Measurements from ENCODE around the gene RHBDL1. TPM values are rescaled to one million over a fixed set of nuclear protein-coding genes. Genes with fewer than 3 reads are reported as not detected.

Gene RHBDL1
- total RNA-seq, 1 donor from 2014 or later, result 3.0 TPM

DNA sequence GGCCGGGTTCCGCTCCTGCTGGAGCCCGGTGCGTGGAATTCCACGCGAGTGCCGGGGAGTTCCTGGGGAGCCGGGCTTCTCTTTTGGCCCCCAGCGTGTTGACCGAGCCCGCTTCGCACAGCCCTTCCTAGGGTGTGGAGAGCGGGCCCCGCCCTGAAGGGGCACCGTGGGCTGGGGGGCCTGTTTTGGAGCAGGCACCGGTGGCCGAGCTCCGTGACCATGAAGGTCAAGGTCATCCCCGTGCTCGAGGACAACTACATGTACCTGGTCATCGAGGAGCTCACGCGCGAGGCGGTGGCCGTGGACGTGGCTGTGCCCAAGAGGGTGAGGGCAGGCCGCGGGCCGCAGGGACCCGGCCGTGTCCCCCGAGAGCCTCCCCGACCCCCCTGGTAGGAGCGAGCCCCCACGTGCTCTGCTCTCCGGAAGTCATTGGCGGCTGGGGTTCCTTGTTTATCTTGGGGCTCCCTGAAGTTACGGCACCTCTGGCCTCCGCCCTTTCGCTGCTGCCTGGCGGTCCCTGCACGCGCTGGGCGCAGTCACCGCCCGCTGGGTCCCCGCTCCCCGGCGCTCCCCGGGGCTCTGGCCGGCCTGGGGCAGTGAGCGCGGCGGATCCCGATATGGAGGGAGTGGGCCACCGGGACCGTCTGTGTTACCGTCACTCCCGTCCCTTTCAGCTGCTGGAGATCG is 52.0 kb downstream of the RHBDL1 start:
- H3K9me3 Mint-ChIP-seq (ENCODE audit: low read depth), result no peaks in the 10 kb centered on the region
- H3K27me3 Mint-ChIP-seq (ENCODE audit: low read depth), result no peaks in the 10 kb centered on the region
- no peak overlapping the region for H3K27ac Mint-ChIP-seq (ENCODE audit: unreplicated experiment)
- H3K4me3 Mint-ChIP-seq (ENCODE audit: unreplicated experiment), result peak overlapping the region; percentile 61
- peaks cover 3% of the 10 kb centered on the region for H3K4me1 Mint-ChIP-seq (ENCODE audit: low read depth)
- H3K36me3 Mint-ChIP-seq (ENCODE audit: low read depth), result no peaks in the 10 kb centered on the region
- DNase-seq (ENCODE audit: low spot score), result no peak
- TF ChIP-seq, protein P1, sequence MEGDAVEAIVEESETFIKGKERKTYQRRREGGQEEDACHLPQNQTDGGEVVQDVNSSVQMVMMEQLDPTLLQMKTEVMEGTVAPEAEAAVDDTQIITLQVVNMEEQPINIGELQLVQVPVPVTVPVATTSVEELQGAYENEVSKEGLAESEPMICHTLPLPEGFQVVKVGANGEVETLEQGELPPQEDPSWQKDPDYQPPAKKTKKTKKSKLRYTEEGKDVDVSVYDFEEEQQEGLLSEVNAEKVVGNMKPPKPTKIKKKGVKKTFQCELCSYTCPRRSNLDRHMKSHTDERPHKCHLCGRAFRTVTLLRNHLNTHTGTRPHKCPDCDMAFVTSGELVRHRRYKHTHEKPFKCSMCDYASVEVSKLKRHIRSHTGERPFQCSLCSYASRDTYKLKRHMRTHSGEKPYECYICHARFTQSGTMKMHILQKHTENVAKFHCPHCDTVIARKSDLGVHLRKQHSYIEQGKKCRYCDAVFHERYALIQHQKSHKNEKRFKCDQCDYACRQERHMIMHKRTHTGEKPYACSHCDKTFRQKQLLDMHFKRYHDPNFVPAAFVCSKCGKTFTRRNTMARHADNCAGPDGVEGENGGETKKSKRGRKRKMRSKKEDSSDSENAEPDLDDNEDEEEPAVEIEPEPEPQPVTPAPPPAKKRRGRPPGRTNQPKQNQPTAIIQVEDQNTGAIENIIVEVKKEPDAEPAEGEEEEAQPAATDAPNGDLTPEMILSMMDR (IDR thresholded peaks at IDR 0.05), result no peak

Other genes with a start within 250 kb of the RHBDL1 start
- gene CAPN15, start 148.0 kb upstream of the RHBDL1 start, total RNA-seq, result 28.8 to 32.0 TPM (median 29.7 TPM) in 3 replicates
- not detected in 3 replicates for gene PRR35, start 115.3 kb upstream of the RHBDL1 start, total RNA-seq
- not detected in 3 replicates for gene NHLRC4, start 108.7 kb upstream of the RHBDL1 start, total RNA-seq
- gene PIGQ, start 105.7 kb upstream of the RHBDL1 start, total RNA-seq, result 34.1 to 57.1 TPM (median 37.3 TPM) in 3 replicates
- gene RAB40C, start 85.6 kb upstream of the RHBDL1 start, total RNA-seq, result 15.2 to 19.6 TPM (median 19.6 TPM) in 3 replicates
- 0.36 to 0.56 TPM (median 0.47 TPM) in 3 replicates for gene WFIKKN1, start 44.7 kb upstream of the RHBDL1 start, total RNA-seq
- gene METTL26, start 39.4 kb upstream of the RHBDL1 start, total RNA-seq, result 58.9 to 68.5 TPM (median 68.1 TPM) in 3 replicates
- gene MCRIP2, start 33.8 kb upstream of the RHBDL1 start, total RNA-seq, result 10.4 to 16.9 TPM (median 15.3 TPM) in 3 replicates
- gene WDR90, start 26.3 kb upstream of the RHBDL1 start, total RNA-seq, result 17.0 to 36.6 TPM (median 19.2 TPM) in 3 replicates
- 101 to 109 TPM (median 106 TPM) in 3 replicates for gene RHOT2, start 7.5 kb upstream of the RHBDL1 start, total RNA-seq
- gene STUB1, start 4.7 kb downstream of the RHBDL1 start, total RNA-seq, result 89.7 to 139 TPM (median 96.1 TPM) in 3 replicates
- gene JMJD8, start 8.7 kb downstream of the RHBDL1 start, total RNA-seq, result 38.8 to 56.5 TPM (median 39.2 TPM) in 3 replicates
- gene WDR24, start 14.7 kb downstream of the RHBDL1 start, total RNA-seq, result 12.6 to 17.7 TPM (median 13.7 TPM) in 3 replicates
- 0.53 to 0.87 TPM (median 0.82 TPM) in 3 replicates for gene FBXL16, start 30.1 kb downstream of the RHBDL1 start, total RNA-seq
- 50.7 to 62.3 TPM (median 58.5 TPM) in 3 replicates for gene METRN, start 39.4 kb downstream of the RHBDL1 start, total RNA-seq
- 31.6 to 42.4 TPM (median 38.2 TPM) in 3 replicates for gene ANTKMT, start 45.5 kb downstream of the RHBDL1 start, total RNA-seq
- 1.8 to 3.9 TPM (median 2.5 TPM) in 3 replicates for gene CCDC78, start 50.8 kb downstream of the RHBDL1 start, total RNA-seq
- gene HAGHL, start 51.4 kb downstream of the RHBDL1 start, total RNA-seq, result 7.9 to 20.6 TPM (median 15.0 TPM) in 3 replicates
- 20.5 to 26.6 TPM (median 22.1 TPM) in 3 replicates for gene CIAO3, start 65.3 kb downstream of the RHBDL1 start, total RNA-seq
- gene MSLN, start 85.1 kb downstream of the RHBDL1 start, total RNA-seq, result 0.41 TPM in 1 of 3 replicates, not detected in the others
- gene RPUSD1, start 112.7 kb downstream of the RHBDL1 start, total RNA-seq, result 17.6 to 21.6 TPM (median 19.6 TPM) in 3 replicates
- 12.8 to 35.9 TPM (median 13.3 TPM) in 3 replicates for gene CHTF18, start 112.9 kb downstream of the RHBDL1 start, total RNA-seq
- gene GNG13, start 125.1 kb downstream of the RHBDL1 start, total RNA-seq, result not detected in 3 replicates